ENCODE results near the gene FBXO48. TPM values are rescaled to one million over a fixed set of nuclear protein-coding genes. Genes with fewer than 3 reads are reported as not detected.

Gene FBXO48
- total and polyA plus RNA-seq, 12 donors: 0.42 to 2.8 (median 1.1) TPM

DNA sequence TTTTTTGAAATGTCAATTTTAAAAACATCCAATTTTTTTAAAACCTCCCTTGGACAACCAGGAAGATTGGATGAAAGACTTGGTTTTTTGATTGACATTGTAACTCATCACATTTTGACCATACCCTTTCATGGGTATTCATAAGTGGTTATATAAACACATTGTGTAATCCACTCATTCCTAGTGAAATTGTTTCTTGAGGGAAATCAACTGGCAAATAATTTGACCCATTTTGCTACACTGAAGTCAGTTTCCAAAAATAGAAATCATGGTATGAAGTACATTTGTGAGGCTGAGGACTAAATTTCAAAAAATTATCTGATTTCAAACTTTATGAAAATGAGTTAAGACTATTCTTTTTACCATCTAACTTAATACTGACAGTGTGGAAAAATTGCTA, 31.5 kb downstream of the FBXO48 start:
- no peak for DNase-seq
- Histone ChIP-seq H3K4me3 (no peak overlapping the region), H3K27ac (peak overlapping the region in 2 of 5 donors; percentile 10 to 27), H3K36me3 (replicated peaks in 1 of 2) (no peaks in the 10 kb centered on the region), H3K4me1 (replicated peaks in 1 of 2) (peaks cover 0 to 6% of the 10 kb centered on the region in 2 donors), H3K27me3 (no peaks in the 10 kb centered on the region), H3K9me3 (replicated peaks in 1 of 3) (no peaks in the 10 kb centered on the region)
- TF ChIP-seq POLR2A (IDR thresholded peaks at IDR 0.05): no peak
- TF ChIP-seq, protein P1, sequence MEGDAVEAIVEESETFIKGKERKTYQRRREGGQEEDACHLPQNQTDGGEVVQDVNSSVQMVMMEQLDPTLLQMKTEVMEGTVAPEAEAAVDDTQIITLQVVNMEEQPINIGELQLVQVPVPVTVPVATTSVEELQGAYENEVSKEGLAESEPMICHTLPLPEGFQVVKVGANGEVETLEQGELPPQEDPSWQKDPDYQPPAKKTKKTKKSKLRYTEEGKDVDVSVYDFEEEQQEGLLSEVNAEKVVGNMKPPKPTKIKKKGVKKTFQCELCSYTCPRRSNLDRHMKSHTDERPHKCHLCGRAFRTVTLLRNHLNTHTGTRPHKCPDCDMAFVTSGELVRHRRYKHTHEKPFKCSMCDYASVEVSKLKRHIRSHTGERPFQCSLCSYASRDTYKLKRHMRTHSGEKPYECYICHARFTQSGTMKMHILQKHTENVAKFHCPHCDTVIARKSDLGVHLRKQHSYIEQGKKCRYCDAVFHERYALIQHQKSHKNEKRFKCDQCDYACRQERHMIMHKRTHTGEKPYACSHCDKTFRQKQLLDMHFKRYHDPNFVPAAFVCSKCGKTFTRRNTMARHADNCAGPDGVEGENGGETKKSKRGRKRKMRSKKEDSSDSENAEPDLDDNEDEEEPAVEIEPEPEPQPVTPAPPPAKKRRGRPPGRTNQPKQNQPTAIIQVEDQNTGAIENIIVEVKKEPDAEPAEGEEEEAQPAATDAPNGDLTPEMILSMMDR (IDR thresholded peaks at IDR 0.05): no peak
- intact Hi-C loops (cut with DNase I): loop anchor here (5.0 to 10.0 kb wide), 2 partner anchors 68 to 71 kb away; partner anchors contain the start of gene PLEK (in 2 of the 2)

DNA sequence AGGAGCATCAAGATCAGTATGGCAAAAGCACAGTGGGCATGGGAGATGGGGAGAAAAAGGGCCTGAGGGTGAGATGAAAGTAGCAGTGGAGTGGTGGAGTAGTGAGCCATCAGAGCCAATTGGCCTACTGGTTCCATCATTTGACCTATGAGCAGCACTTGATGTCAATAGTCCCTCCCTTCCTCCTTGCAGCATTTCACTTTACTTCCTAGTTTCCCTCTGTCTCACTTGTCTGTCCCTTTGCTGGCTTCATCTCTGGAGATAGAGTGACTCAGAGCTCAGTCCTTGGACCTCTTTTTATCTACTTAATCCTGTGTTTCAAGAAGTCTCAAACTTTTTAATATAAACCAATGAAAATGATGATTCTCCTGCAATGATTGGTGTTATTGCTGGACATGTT, 32.1 kb downstream of the FBXO48 start:
- DNase-seq: no peak
- Histone ChIP-seq H3K4me1 (replicated peaks in 1 of 2) (peaks cover 0 to 6% of the 10 kb centered on the region in 2 donors), H3K27ac (no peak overlapping the region), H3K27me3 (no peaks in the 10 kb centered on the region), H3K9me3 (replicated peaks in 1 of 3) (no peaks in the 10 kb centered on the region), H3K4me3 (no peak overlapping the region), H3K36me3 (replicated peaks in 1 of 2) (no peaks in the 10 kb centered on the region)
- intact Hi-C loops (cut with DNase I): loop anchor here (5.0 to 10.0 kb wide), 3 partner anchors 68 to 78 kb away; partner anchors contain the start of gene PLEK (in 2 of the 2)
- TF ChIP-seq, protein P1 (IDR thresholded peaks at IDR 0.05): no peak
- no peak for TF ChIP-seq POLR2A (IDR thresholded peaks at IDR 0.05)

DNA sequence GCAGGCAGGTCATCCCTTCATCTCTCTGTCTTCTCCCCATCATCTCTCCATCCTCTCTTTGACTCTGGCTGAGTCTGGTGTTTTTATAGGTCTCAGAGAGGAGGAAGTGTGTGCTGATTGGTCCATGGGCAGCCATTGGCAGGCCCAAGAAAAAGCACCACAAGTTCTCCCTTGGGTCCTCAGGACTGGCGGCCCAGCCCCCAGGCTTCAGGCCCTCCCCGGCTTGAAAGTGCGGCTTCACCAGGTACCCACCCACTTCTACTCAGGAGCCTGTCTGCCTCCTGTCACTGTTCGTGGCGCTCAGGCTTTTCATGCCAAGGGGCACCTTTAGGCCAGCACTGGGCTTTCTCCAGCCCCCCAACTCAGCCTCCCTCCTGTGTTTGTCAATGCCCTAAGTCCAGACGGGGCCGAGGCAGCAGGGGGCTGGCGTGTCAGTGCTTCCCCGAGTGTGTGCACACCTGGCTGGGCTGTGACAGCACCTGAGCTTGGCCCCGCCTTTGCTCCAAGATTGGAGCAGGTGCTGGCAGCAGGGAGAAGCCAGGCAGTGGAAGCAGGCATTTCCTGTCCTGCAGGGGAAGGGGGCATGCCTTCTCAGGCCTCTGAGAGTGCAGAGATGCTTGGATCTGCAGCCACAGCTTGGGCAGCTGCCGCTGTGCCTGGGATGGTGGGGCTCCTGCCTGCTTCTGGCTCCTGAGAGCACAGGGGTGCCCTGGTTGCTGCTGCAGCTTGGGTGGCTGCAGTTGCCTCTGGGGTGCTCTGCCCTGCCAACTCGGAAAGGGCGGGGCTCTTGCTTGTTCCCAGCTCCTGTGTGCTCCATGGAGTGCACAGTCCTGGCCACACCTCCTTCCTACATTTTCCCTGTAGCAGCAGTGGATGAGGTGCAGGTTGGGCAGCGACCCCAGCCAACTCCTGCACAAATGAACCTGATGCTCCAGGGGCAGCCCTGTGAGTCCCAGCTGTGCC, 34.1 kb downstream of the FBXO48 start:
- WGBS, 4 donors: 71 to 85% (median 79%) methylated on average over 4 to 14 of the region's 14 CpGs
- DNase-seq: no peak
- no peak overlapping the region for H3K4me3 ChIP-seq

More for the DNA sequence above, 34.1 kb downstream of the FBXO48 start:
- intact Hi-C loops (cut with DNase I): loop anchor here (5.0 to 10.0 kb wide), 2 partner anchors 68 to 76 kb away; partner anchors contain the start of gene PLEK (in 1 of the 2)
- Histone ChIP-seq H3K9me3 (replicated peaks in 1 of 3) (no peaks in the 10 kb centered on the region), H3K27ac (no peak overlapping the region), H3K4me1 (replicated peaks in 1 of 2) (peaks cover 0 to 6% of the 10 kb centered on the region in 2 donors), H3K27me3 (no peaks in the 10 kb centered on the region), H3K36me3 (replicated peaks in 1 of 2) (no peaks in the 10 kb centered on the region)
- TF ChIP-seq, protein P1 (IDR thresholded peaks at IDR 0.05): no peak
- no peak for TF ChIP-seq POLR2A (IDR thresholded peaks at IDR 0.05)

Data from adrenal gland (tissue), 12 donors.